ACHN (cell line): ENCODE data around the gene LPCAT1.
A peak's percentile ranks its signal among the peaks of the same experiment; 100 is the strongest.
"Not testable (repeated sequence)": the region's sequence is repeated elsewhere in the genome, so short reads cannot be mapped to it uniquely, and the experiment has no call there.

Experiments used
- DNase-seq: peaks from one replicate; pipeline ENCODE4 v3.0.0-alpha.2; 2015
- in situ Hi-C: cut with HindIII; loops from 2 replicates; pipeline ENCODE4 v1.10.0; 2017; ENCODE audit warnings: low sequenced_read_pairs, low pct_ligation_motif_present, low pct_unique_long_range_greater_than_20kb

The LPCAT1 gene

GRCh38 chr5:1544294-1544961 lies 20.7 kb upstream of the LPCAT1 start:
- in situ Hi-C loops: no loop called here
- no peak for DNase-seq

GRCh38 chr5:1543398-1544293 lies 19.9 kb upstream of the LPCAT1 start:
- in situ Hi-C loops: no loop called here
- DNase-seq: no peak

- in situ Hi-C loops: no loop called here
- peak; percentile 55 for DNase-seq
Measured at GRCh38 chr5:1542781-1543180, 19.0 kb upstream of the LPCAT1 start.

GRCh38 chr5:1541702-1542400 lies 18.1 kb upstream of the LPCAT1 start:
- in situ Hi-C loops: no loop called here
- no peak for DNase-seq

- DNase-seq: no peak
- in situ Hi-C loops: no loop called here
Measured at GRCh38 chr5:1540831-1541701, 17.3 kb upstream of the LPCAT1 start.

GRCh38 chr5:1540166-1540565 lies 16.4 kb upstream of the LPCAT1 start:
- in situ Hi-C loops: no loop called here
- no peak for DNase-seq

GRCh38 chr5:1539393-1540161 lies 15.8 kb upstream of the LPCAT1 start:
- in situ Hi-C loops, DNase-seq: not testable (repeated sequence)

GRCh38 chr5:1538741-1539392 lies 15.1 kb upstream of the LPCAT1 start:
- DNase-seq: no peak
- in situ Hi-C loops: no loop called here

- in situ Hi-C loops: no loop called here
- no peak for DNase-seq
Measured at GRCh38 chr5:1538276-1538675, 14.5 kb upstream of the LPCAT1 start.

GRCh38 chr5:1537603-1538154 lies 13.9 kb upstream of the LPCAT1 start:
- in situ Hi-C loops: no loop called here

GRCh38 chr5:1536871-1537602 lies 13.3 kb upstream of the LPCAT1 start:
- no peak for DNase-seq
- in situ Hi-C loops: no loop called here

More at GRCh38 chr5:1537603-1538154, 13.9 kb upstream of the LPCAT1 start:
- no peak for DNase-seq

- DNase-seq: peak; percentile 55
- in situ Hi-C loops: no loop called here
Measured at GRCh38 chr5:1536322-1536845, 12.6 kb upstream of the LPCAT1 start.

- in situ Hi-C loops: no loop called here
- DNase-seq: no peak
Measured at GRCh38 chr5:1535646-1536045, 11.9 kb upstream of the LPCAT1 start.

GRCh38 chr5:1532384-1532783 lies 8.6 kb upstream of the LPCAT1 start:
- in situ Hi-C loops: no loop called here
- DNase-seq: no peak

- no peak for DNase-seq
- in situ Hi-C loops: no loop called here
Measured at GRCh38 chr5:1529498-1529897, 5.7 kb upstream of the LPCAT1 start.

- in situ Hi-C loops: no loop called here
- DNase-seq: no peak
Measured at GRCh38 chr5:1527533-1528205, 3.9 kb upstream of the LPCAT1 start.
